HG03064 (cell line): Measurements from ENCODE around the gene HAUS3.
A peak's percentile ranks its signal among the peaks of the same experiment; 100 is the strongest.

Experiments
- ATAC-seq: cut with Tn5 transposase; IDR thresholded peaks from one replicate; pipeline ENCODE4 v1.9.1; 2021; ENCODE audit warnings: low read depth; ENCODE audit not compliant: unreplicated experiment

The HAUS3 gene, protein sequence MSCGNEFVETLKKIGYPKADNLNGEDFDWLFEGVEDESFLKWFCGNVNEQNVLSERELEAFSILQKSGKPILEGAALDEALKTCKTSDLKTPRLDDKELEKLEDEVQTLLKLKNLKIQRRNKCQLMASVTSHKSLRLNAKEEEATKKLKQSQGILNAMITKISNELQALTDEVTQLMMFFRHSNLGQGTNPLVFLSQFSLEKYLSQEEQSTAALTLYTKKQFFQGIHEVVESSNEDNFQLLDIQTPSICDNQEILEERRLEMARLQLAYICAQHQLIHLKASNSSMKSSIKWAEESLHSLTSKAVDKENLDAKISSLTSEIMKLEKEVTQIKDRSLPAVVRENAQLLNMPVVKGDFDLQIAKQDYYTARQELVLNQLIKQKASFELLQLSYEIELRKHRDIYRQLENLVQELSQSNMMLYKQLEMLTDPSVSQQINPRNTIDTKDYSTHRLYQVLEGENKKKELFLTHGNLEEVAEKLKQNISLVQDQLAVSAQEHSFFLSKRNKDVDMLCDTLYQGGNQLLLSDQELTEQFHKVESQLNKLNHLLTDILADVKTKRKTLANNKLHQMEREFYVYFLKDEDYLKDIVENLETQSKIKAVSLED

DNA sequence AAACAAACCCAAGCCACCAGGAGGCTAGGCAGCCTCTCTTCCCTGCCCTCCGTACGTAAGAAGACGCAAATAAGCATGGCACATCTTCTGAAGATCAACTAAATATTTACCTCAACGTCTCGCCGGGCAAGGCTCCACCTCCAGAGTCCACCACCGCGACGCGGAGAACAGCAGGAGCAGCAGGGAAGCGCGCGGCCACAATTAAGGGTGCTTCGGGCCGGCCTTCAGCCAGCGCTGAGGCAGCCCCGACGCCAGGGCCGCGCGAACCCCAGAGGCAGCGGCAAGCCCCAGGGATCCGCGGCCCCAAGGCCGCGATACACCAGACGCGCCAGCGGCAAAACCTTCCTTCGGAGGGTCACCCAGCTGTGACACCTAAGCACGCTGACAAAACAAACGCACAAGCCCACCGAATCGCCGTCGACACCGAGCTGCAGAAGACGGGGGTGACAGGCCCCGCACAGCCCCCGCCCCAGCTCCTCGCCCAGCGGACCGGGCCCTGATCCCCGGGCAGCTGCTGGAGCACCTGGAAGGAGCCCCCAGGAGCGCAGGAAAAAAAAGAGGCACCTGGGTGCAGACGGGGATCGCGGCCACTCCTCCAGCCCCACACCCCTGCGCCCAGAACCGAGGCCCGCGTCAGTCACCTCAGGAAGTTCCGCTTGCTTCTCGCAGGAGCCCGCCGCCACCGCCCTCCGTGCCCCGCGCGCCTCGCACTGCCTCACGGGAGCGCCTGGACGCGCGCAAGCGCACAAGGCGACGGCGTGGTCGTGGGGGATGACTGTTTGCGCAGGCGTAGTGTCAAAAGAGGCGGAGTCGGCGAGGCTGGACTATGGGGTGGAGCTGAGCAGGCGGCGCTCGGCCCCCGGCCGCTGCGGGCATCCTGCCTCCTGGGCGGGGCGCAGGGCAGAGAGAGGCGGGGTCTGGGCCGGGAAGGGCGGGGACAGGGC, at the start of gene HAUS3, which contains the start of gene POLN:
Gene HAUS3 (minus strand): TSS at position 712 of the 944 bp plus-strand sequence. CDS start 1,175 bp downstream, outside the sequence.
Gene POLN (minus strand): TSS at position 712 of the 944 bp plus-strand sequence. CDS start 12,890 bp downstream, outside the sequence.
- ATAC-seq: peak; percentile 80

DNA sequence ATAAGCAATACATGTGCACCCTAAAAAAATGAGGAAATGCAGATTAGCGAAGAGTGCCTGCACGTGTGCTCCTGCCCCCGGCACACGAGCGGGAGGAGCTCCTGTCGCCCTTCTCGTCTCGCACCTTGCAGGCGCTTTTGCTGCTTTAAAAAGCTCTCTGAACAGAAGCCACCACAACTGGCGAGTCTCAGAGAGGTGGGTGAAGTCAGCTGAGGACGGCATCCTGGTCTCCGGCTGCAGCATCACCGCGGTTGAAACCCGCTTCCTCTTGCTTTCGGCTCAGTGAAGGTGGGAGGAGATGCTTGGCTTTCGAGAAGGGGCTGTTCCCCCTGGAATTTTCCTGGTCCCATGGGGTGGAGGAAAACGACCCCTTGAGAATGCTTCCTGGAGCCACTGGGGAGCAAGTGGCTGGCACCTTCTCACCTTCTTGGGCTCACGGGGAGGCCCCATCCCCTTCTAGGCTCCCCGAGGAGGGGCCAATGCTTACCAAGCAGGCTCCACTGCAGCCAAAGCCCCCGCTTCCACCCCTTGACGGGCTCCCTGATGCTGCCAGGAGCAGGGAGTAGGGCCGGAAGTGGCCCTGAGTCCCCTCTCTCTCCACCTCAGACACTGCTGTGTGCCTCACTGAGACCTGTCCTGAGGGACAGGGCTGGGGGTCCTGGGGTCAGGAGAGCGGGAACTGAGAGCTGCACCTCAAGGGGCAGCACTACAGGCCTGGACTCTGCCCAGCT, 49.2 kb upstream of the HAUS3 start:
- no peak for ATAC-seq

DNA sequence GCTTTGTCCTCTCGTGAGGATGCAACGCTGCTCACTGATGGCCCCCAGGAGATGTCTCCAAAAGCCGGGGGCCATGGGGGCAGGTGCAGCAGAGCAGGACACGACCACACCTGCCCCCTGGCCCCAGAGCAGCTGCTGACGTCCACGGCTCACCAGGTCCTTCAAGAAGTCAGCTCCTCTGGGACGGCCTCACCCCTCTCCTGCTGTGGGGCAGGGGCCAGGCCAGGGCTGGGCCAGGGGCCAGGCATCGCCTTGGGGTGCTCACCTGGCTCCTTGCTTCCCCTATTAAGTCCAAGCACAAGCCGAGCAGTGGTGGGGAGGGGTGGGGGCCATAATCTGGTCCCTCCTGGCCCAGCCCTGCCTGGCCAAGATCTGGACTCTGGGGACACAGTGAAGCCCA, 48.6 kb upstream of the HAUS3 start:
- no peak for ATAC-seq

DNA sequence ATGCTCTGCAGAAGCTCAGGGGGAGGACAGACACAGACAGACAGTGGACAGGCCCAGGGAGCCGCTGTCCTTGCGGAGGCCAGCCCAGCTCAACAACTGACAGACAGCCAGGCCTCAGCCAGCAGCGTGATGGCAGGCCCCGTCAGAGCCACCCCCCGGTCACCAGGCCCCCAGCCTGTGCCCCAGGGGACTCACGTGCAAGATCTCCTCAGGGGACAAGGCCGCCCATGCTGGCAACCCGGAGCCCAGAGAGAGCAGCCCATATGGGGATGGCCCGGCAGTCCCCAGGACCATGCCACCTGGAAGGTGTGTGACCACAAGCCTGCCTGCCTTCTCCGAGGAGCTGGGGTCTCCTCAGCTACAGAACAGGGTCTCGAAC, 48.0 kb upstream of the HAUS3 start:
- ATAC-seq: no peak

DNA sequence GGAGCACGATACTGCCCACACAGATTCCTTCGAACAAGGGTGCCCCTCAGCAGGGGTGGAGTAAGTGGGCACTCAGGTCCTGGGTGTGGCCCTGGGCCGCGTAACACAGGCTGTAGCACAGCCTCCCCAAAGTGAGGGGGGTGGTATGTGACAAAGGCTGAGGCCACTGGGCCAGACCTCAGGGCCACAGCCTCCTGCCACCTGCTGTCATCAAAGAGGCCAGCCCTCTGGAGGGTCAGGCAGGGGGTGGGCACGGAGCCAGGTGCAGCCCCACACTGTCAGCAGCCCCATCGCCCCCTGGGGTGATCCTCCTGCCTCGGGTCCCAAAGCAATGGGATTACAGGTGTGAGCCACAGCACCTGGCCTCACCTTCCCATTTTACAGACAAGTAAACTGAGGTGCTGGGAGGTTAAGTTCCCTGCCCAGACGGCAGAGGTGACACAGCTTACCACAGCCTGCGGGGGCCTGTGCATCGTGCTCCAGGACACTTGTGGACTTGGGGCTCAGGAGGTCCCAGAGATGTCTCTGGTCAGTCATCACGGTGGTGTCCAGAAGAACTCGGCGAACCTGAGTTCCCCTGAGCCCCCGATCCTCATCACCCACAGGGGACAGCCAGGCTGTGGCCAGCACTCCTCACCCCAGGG, 47.5 kb upstream of the HAUS3 start:
- ATAC-seq: no peak

DNA sequence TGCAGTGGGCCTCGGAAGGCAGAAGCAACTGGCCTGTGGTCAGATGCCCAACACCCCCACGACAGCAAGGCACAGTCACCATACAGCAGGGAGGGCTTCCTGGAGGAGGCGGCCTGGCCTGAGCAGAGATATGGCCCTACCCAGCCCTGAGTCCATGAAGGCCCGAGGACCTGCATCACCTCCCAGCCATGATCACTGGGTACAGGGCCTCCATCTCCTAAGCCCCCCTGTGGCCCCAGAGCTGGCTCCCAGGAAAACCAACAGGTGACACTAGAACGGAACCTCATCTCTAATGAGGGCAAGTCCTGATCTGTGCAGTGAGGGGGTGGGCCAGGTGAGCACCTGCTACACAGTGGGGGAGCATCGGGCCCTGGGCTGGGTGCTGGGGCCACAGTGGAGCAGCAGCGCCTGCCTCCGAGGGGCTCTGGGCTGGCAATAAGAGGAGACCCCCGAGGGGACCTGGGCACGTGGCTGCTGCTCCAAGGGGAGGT, 46.2 kb upstream of the HAUS3 start:
- ATAC-seq: no peak

DNA sequence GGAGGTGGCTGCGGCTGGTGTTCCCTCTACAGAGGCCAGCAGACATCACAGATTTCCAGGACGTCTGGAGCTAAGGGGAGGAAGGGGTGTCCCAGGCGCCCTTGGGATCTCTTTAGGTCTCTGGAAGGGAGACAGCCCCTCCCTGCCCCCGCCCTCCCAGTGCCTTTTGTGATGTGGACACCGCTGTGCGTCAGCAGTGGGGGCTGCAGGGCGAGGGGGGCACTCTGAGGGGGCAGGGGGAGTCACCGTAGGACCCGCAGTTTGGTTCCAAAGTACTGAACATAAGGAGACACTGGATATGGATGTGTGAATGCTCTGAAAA, 45.6 kb upstream of the HAUS3 start:
- ATAC-seq: no peak

DNA sequence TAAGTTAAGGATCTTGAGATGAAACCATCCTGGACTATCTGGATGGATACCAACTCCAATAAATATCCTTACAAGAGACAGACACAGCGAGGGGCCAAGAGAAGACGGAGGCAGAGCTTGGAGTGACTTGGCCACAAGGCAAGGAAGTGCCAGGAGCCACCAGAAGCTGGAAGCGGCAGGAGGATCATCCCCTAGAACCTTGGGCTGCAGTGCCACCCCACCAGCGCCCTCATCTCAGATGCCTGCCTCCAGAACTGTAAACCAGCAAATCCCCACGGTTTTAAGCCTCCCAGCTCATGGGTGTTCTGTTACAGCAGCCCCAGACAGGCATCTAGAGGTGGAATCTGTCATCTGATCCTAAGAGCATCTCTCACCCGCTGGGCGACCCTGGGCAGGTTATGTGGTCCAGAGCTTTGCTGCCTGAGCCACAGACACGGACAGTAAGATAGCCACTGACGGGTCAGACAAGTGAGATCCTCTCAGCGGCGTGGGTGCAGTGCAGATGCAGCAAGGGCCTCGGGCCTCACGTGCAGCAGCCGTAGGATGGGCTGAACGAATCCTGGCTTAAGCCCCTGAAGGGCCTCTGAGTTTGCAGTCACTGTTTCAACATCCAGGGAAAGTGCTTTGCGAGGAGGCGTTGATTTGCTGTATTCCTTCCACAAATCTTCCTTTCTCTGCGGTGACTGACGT, 45.1 kb upstream of the HAUS3 start:
- no peak for ATAC-seq

DNA sequence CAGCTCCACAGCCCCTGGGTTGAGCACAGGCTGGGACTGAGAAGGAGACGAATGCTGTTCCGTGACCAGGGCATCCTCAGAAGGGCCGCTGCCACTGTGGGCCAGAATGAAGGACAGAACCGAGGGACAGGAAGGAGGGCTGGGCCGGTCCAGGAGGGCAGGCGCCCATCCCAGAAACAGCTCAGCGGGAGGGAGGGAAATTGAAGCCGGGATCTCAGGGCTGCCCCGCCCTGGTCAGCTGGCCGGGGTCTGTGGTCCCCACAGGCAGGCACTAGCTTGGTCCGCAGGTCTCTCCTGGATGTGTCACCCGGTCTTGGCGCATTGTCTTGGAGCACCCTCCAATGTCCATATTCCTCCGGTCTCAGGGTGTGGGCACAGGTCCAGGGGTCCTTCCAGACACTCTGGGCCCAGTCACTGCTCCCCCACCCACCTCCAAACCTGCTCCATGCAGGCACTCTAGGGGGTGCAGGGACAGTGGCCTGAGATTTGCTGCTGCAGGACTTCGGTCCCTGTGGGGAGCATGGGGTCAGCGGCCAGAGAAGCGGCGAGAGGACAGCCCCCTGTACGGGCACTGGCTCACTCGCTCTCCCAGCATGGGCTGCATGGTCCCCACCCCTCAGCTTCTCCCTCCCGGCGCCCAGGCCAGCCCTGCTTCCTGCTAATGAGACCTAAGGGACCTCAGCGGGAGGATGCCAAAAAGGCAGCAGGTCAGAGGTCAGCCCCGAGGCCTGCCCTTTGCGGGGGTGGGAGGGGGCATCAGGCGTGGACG, 43.9 kb upstream of the HAUS3 start:
- ATAC-seq: no peak

DNA sequence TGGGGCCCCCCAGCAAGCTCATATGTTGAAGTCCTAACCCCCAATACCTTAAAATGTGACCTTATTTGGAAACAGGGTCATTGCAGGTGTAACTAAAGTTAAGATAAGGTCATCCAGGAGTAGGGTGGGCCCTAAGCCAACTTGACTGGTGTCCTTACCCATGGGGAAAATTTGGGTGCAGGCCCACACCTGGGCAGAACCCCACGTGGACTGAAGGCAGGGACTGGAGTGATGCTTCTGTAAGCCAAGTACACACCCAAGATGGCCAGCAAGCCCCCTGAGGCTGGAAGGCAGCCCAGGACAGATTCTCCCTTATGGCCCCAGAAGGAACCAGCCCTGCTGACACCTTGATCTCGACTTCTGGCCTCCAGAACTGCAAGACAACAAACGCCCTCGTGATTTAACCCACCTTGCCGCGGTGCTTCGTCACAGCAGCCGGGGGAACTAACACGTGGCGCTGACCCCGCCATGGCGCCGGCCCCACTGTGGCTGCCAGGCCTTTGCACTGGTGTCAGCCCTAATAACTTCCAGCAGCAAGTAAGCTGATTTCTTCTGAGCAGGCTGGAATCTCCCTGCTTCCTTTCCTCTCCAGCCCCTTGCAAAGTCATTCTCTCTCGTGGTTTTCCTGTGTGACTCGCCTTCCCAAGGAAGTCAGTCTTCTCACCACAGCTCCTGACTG, 43.2 kb upstream of the HAUS3 start:
- ATAC-seq: no peak

DNA sequence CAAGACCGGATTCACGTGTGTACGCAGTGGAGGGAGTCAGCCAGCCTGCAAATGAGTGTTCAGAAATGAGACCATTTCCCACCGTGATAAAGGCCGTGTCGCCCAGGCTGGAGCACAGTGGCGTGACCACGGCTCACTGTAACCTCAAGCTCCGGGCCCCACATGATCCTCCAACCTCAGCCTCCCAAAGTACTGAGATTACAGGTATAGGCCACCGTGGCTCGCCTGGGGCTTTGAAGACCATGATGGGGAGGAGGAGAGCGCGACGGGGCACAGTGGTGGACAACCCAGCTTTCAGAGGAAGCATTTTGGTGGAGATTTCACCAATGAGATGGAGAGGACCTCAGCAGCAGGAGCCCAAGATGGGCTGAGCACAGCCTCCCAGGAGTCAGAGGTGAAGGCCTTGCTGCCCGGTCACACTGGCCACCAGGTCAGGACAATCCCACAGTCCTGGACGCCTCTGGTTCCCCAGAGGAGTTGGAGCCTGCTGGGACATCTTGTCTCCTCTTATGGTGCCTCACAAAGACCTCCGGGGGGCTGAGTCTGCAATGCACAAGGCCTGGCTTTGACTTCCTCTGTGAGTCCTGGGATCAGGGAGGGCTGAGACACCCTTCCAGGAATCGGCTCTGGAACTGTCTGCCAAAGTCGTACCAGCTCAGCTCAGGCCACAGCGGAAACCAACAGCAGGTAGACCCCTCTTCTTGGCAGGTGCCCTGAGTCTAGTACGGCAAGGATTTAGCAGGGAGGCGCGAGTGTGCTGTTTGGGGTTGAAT, 42.4 kb upstream of the HAUS3 start:
- ATAC-seq: no peak

DNA sequence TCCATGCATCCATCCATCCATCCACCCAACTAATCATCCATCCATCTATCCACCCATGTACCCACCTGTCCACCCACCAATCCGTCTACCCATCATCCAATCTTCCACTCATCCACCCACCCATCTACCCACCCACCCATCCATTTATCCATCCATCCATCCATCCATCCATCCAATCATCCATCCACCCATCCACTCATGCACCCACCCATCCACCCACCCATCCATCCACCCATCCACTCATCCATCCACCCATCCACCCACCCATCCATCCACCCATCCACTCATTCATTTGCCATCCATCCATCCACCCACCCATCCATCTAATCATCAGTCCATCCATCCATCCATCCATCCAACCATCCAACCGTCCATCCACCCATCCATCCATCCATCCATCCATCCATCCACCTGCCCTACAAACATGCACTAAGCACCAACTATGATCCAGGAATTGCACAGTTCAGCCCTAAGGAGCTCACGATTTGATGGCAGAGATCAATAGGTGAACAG, 41.3 kb upstream of the HAUS3 start:
- no peak for ATAC-seq

DNA sequence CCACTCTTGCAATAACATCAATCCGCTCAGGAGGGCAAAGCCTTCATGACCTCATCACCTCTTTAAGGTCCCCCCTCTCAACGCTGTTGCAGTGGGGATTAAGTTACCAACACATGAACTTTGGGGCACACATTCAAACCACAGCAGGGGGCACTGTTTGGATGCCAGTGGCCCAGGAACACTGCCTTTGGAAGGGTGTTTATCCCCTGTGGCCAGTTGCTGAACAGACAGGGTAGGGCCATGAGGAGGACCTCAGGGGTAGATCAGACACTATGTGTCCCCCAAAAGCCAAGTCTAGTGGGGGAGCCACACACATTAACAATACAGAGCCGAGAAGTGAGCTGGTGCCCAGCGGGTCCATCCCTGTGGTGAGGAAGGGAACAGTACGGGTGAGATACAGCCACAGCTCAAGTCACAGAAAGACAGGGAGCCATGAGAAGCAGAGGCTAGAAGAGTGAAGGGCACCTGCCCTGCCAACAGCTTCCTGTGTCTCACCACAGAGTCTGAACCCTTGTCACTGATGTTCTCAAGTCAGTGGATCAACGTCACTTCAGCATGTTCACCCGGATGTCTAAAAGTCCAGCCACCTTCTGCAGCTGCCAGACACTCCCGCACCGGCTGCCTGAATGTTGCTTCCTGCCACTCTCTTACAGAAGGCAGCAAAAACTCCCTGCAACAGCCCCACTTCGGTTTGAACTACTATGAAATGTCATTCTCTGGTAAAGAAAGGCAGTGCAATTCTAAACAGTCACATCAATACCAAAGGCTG, 39.8 kb upstream of the HAUS3 start:
- peak; percentile 93 for ATAC-seq

DNA sequence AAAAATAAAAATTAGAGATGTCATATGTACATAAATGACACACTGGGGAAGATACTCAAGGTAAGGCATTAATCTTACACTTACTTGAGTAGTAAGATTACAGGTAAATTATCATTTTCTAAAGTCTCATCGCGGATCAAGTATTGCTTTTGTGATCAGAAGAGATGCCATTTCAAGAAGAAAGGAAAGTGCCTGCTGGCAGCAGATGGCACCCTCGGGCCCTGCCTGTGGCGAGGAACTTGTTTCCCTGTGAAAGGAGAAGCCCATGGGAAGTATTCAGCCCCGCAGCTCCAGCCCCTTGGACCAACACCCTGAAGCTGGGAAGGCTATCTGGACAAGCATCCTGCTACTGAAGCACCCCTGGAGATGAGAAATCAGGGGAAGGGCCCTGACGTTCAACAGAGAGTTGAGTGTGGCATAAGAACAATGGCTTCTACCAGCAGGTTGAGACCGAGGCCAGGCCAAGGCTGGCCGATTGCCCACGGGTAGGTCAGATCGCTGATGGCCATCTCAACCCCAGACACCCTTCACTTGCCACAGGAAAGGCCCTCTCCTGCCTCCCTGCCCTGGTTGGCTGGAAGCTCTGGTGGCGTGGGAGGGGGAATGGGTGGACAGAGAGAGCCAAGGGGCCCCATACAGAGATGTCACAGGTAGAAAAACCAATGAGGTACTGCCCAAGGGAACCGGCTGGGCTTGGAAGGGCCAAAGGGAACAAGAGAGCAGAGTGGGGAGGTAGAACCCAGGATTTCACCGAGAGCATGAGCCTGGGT, 38.8 kb upstream of the HAUS3 start:
- ATAC-seq: no peak

DNA sequence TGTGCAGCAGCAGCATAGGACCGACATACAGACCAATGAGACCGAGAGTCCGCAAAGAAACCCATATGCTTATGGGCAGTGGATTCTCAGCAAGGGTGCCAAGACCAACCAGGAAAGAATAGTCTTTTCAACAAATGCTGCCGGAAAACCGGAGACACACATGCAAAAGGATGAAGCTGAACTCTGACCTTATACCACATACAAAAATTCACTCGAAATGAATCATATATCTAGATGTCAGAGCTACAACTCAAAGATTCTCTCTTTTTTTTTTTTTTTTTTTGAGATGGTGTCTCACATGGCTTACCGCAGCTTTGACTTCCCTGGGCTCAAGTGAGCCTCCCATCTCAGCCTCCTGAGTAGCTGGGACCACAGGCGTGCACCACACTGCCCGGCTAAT, 36.0 kb upstream of the HAUS3 start:
- no peak for ATAC-seq
